ENCODE data around the gene CNTN5.
A peak's percentile ranks its signal among the peaks of the same experiment; 100 is the strongest.

CNTN5 gene

DNA sequence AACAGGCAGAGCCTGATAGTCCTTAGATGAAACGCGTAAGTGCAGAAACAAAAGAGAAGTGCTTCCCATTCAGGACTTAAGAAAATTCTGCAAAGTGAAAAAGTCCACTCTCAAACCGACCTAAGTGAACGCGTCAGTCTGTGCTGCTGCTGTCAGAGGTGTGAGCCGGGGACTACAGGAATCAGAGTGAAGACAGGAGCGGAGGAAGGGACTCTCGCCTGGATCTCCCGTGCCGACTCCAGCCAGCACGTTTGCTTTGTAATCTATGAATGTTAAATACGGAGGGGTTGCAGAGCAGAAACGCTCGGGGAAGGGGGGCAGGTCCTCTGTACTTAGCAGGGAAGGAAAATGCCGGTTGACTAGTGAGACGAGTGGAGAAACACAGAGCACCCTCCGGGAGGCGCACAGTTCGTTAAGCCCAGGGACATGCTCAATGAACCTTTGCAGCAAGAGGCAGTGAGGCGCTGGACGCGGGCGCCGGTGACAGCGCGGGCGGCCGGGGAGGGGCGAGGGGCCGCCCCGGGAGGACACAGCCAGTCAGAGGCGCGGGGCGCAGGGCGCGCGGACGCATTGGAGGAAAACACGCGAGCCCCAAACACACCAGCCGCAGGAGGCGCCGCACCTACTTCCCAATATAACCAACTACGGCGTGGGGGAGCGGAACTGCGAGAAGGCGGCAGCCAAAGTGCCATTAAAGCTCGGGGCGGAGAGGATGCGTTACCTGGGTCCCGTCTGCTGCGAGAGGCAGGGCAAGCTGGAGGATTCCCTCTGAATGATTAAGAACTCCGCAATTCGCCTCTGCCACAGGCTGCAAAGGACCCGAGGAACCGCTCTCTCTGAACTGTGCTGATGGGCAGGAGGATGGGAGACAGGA lies at the start of gene CNTN5:
Gene CNTN5 (plus strand): TSS at position 598 of the 874 bp plus-strand sequence.
- TF ChIP-seq, protein P1, sequence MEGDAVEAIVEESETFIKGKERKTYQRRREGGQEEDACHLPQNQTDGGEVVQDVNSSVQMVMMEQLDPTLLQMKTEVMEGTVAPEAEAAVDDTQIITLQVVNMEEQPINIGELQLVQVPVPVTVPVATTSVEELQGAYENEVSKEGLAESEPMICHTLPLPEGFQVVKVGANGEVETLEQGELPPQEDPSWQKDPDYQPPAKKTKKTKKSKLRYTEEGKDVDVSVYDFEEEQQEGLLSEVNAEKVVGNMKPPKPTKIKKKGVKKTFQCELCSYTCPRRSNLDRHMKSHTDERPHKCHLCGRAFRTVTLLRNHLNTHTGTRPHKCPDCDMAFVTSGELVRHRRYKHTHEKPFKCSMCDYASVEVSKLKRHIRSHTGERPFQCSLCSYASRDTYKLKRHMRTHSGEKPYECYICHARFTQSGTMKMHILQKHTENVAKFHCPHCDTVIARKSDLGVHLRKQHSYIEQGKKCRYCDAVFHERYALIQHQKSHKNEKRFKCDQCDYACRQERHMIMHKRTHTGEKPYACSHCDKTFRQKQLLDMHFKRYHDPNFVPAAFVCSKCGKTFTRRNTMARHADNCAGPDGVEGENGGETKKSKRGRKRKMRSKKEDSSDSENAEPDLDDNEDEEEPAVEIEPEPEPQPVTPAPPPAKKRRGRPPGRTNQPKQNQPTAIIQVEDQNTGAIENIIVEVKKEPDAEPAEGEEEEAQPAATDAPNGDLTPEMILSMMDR (conservative IDR thresholded peaks at IDR 0.05; ENCODE audit: low read length) = no peak
- peak within 1 kb of the TSS; percentile 11 for H3K4me3 ChIP-seq (ENCODE audit: low read length)
- DNase-seq (ENCODE audit: low read depth) = no peak

DNA sequence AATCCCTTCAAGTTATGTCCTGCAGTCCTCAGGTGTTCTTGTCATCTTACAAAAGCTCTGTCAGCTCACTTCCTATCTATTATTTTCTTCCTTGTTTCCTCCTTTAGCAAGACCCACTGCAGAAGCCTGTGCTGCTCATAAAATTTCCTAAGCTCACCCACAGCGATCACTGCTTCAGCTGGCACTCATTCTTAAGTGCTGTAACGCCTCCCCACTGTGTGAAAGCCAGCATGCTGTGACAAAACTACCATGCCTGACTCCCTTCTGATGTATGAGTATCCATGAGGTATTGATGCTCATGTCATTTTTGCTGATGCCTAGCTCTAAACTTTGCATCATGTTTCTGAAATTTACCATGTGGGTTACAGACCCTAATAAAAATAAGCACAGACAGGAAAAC lies 41.5 kb upstream of the CNTN5 start:
- DNase-seq (ENCODE audit: low read depth) = no peak
- TF ChIP-seq, protein P1 (conservative IDR thresholded peaks at IDR 0.05; ENCODE audit: low read length) = no peak
- H3K4me3 ChIP-seq (ENCODE audit: low read length) = no peak overlapping the region

DNA sequence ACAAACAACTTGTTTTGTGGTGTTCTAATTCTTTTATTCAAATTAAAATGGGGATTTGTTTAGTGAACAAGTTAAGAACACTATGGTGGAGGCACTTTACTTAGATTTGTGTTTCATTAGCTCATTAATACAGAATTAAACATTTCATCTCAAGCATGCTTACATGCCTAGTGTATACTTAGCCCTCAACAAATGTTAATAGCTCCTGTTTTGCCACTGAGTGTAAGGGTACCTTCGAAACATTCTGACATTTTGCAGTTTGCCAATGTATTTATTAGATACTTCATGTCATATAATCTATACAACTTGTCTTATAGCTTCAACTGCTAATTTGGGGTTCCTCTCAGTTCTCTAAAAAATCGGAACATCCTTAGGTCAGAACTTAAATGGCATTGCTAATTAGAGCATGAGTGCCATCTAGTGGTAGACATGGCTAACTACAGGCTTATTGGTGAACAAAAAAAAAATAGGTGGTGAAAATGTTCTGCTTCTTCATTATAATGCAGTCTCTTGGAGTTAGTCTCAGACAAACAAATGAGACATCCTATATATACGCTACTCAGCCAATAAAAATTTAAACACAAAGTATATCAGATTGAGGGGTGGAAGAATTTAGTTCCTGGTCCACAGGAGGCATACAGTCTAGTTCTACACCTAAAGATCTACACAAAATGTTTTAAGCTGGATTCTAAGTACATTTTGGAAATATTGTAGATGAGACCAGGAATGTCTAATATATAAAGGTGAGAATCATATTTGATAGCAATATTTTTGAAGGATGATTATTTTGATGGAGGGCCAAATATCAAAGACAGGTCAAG lies 4.9 kb upstream of the CNTN5 start:
- TF ChIP-seq, protein P1 (conservative IDR thresholded peaks at IDR 0.05; ENCODE audit: low read length) = peak; percentile 96
- peak; percentile 47 for DNase-seq (ENCODE audit: low read depth)
- H3K4me3 ChIP-seq (ENCODE audit: low read length) = no peak overlapping the region

DNA sequence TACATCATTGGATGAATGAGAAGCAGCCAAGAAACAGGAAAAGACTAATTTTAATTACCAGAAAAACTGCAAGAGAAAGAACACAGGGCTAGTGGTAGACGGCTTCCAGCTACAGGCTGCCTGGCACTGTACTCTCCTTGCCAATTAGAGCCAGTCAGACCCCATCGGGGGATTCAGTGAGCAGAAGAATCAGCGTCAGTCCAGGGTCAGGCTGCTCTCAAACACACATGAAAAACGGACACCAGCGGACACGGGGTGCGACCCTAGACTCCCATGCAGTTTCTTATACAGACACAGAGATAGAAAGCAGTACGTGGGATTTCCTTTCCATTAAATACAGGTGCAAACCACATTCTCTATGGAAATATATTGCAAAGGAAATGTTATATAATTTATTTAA lies 1.1 kb upstream of the CNTN5 start:
- H3K4me3 ChIP-seq (ENCODE audit: low read length) = no peak overlapping the region
- no peak for DNase-seq (ENCODE audit: low read depth)

DNA sequence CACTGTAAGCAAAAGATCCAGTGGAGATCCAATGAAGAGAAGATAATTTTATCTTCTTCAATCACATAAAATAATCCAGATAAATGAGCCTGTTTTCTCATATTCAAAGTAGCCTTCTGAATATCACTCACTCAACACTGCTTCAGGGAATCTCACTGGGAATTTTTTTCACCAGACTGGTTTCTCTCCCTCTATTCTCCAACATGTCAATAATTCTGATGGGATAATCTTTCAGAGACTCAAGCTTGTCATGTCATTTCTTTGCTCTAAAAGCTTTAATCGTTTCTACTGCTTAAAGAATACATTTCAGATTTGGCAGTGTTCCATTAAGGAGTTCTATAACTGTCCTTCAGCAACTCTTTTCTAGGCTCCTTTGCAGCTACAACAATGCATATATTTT lies 16.3 kb downstream of the CNTN5 start:
- TF ChIP-seq, protein P1 (conservative IDR thresholded peaks at IDR 0.05; ENCODE audit: low read length) = no peak
- H3K4me3 ChIP-seq (ENCODE audit: low read length) = no peak overlapping the region
- no peak for DNase-seq (ENCODE audit: low read depth)

More for the DNA sequence above, 1.1 kb upstream of the CNTN5 start:
- TF ChIP-seq, protein P1 (conservative IDR thresholded peaks at IDR 0.05; ENCODE audit: low read length) = no peak

DNA sequence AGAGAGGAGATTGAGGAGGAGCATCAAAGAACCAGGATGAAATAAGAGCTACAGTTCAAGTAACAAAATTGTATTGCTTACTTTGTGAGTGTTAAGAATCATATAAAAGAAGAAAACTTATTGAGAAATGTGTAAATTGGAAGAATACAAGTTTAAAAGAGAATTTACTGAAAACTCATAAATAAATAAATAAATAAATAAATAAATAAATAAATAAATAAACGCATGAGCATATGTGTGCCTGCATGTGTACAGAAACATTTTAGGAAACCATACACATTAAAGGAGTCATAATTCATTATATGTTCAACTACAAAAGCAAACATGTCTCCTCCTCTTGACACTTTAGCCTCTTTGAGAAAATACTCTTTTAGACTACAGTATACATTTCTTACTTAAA lies 42.6 kb downstream of the CNTN5 start:
- no peak overlapping the region for H3K4me3 ChIP-seq (ENCODE audit: low read length)
- TF ChIP-seq, protein P1 (conservative IDR thresholded peaks at IDR 0.05; ENCODE audit: low read length) = no peak
- DNase-seq (ENCODE audit: low read depth) = no peak

All from AG10803 (cell line).